Psoas muscle (tissue), 8 donors: Measurements from ENCODE around the gene ZCCHC2. TPM values are rescaled to one million over a fixed set of nuclear protein-coding genes. Genes with fewer than 3 reads are reported as not detected.

Experiments
- ATAC-seq, 4 donors: fragments of 200-7000 bp; cut with Tn5 transposase; one replicate each; pipeline ENCODE4 v1.9.1; 2020; ENCODE audit warnings: moderate library complexity in 3 of 4, mild to moderate bottlenecking in 2 of 4
- DNase-seq, 2 donors: peaks; one replicate each; pipeline ENCODE4 v3.0.0-alpha.2; 2020
- H3K27ac ChIP-seq: fragments of 200-600 bp; one replicate; pipeline ENCODE4 v1.8.0; 2022
- H3K27me3 ChIP-seq, 3 donors: fragments of 200-600 bp in 1 of 3; one replicate each; pipeline versions ENCODE4 v1.6.1 to v1.8.0; 2013 to 2022; ENCODE audit warnings: low read length in 2 of 3, mild to moderate bottlenecking in 2 of 3, moderate library complexity in 1 of 3; ENCODE audit not compliant: insufficient read depth in 3 of 3
- H3K36me3 ChIP-seq, 2 donors: fragments of 200-600 bp in 1 of 2; one replicate each; pipeline versions ENCODE4 v1.6.1 to v1.8.0; 2013 to 2022; ENCODE audit warnings: low read depth in 1 of 2, mild to moderate bottlenecking in 1 of 2, moderate library complexity in 1 of 2; ENCODE audit not compliant: insufficient read depth in 1 of 2
- H3K4me1 ChIP-seq: fragments of 200-600 bp; one replicate; pipeline ENCODE4 v1.8.0; 2022
- H3K4me3 ChIP-seq: fragments of 200-600 bp; one replicate; pipeline ENCODE4 v1.8.0; 2022; ENCODE audit warnings: mild to moderate bottlenecking
- H3K9me3 ChIP-seq: fragments of 200-600 bp; one replicate; pipeline ENCODE4 v1.8.0; 2022
- whole genome bisulfite sequencing, 3 donors: extraction: QIAGEN DNeasy Blood & Tissue Kit; methylation state at CpG; one replicate each; pipeline versions ENCODE4 v1.1.6 to v1.1.7; 2013; 5-methylcytosine and 5-hydroxymethylcytosine counted together
- intact Hi-C, 2 donors: fragments of 100-400 bp; cut with DNase I; formaldehyde crosslinking; loops; one replicate each; pipeline versions ENCODE4 v1.11.0 to v1.14.2; 2022
- polyA plus RNA-seq, 3 donors: library from polyadenylated mRNA; stranded (reverse); fragments of 200-250 nt; gene quantifications; one replicate each; pipeline ENCODE4 v1.2.3, GENCODE V29; 2013
- total RNA-seq, 4 donors: library from RNA; stranded (reverse); fragmentation: NEBNext Ultra II Directional in 2 of 4; extraction: Animal tissue kit (Norgen Biotek cat#: 25700) in 2 of 4; gene quantifications; one replicate each; pipeline versions ENCODE4 v1.2.1 to v1.2.4, GENCODE V29; 2021 to 2023
- TF ChIP-seq, protein P1 (sequence below): fragments of 200-600 bp; IDR thresholded peaks from one replicate; pipeline ENCODE4 v1.8.0; 2022; ENCODE audit warnings: antibody characterized with exemption
- donor health status: healthy with polysubstance abuse.
- donor health status: DM: no; HTN: no; CAD: no; lungs with moderate emphysema.
- donor health status: Bipolar disorder and iron deficiency.
- donor health status: healthy.
- donor health status: DM: yes; HTN: yes; CAD: no.
- donor health status: DM: no; HTN: no; CAD: no.
- donor health status: DM: no; HTN: no; CAD: no.
- donor health status: DM: yes; HTN: yes; CAD: no.

The ZCCHC2 gene
- total and polyA plus RNA-seq, 7 donors, result 4.0 to 41.8 (median 28.8) TPM

DNA sequence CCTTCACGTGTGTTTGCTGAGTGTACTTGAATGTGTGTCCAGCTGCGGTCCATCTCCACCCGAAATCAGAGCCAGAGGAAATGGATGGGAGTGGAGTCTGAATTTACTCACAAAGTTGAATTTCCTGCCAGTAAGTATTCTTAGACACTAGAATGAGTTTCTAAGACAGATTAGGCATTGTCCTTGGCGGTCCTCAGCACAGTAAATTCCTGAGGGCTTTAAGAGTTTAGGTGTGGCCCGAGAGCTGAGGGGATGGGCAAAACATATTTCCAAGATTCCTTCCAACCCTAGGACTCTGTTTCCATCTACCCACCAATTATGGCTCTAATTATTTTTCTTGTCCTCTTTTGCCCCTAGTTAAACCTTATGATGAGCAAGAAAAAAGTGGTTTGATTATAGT lies 102.2 kb downstream of the ZCCHC2 start:
- intact Hi-C loops, result no loop called here
- Histone ChIP-seq H3K4me1 (no peaks in the 10 kb centered on the region), H3K9me3 (no peaks in the 10 kb centered on the region), H3K27me3 (no peaks in the 10 kb centered on the region), H3K27ac (no peak overlapping the region), H3K36me3 (no peaks in the 10 kb centered on the region), H3K4me3 (no peak overlapping the region)
- DNase-seq (no peak), ATAC-seq (peak in 1 of 4 donors; percentile 35)
- WGBS, 3 donors, result 39 to 55% (median 42%) methylated on average over 5 of the region's 5 CpGs
- TF ChIP-seq, protein P1, sequence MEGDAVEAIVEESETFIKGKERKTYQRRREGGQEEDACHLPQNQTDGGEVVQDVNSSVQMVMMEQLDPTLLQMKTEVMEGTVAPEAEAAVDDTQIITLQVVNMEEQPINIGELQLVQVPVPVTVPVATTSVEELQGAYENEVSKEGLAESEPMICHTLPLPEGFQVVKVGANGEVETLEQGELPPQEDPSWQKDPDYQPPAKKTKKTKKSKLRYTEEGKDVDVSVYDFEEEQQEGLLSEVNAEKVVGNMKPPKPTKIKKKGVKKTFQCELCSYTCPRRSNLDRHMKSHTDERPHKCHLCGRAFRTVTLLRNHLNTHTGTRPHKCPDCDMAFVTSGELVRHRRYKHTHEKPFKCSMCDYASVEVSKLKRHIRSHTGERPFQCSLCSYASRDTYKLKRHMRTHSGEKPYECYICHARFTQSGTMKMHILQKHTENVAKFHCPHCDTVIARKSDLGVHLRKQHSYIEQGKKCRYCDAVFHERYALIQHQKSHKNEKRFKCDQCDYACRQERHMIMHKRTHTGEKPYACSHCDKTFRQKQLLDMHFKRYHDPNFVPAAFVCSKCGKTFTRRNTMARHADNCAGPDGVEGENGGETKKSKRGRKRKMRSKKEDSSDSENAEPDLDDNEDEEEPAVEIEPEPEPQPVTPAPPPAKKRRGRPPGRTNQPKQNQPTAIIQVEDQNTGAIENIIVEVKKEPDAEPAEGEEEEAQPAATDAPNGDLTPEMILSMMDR, result no peak

Other genes with a start within 250 kb of the ZCCHC2 start
- 1 to 10 TPM in 2 of 4 donors, under 1 TPM in 2; 0.60 to 1.3 (median 1.0) TPM for gene TNFRSF11A, start 197.7 kb upstream of the ZCCHC2 start, total RNA-seq
- under 1 TPM; 0.12 to 0.23 (median 0.15) TPM for gene TNFRSF11A, start 197.7 kb upstream of the ZCCHC2 start, polyA plus RNA-seq
- gene PHLPP1, start 192.5 kb downstream of the ZCCHC2 start, total RNA-seq, result 1 to 10 TPM; 3.5 to 6.4 (median 5.7) TPM
- 1 to 10 TPM in 2 of 3 donors, under 1 TPM in 1; 0.79 to 2.6 (median 2.5) TPM for gene PHLPP1, start 192.5 kb downstream of the ZCCHC2 start, polyA plus RNA-seq